GM23338 (cell line): Measurements from ENCODE around the gene CD1E. TPM values are rescaled to one million over a fixed set of nuclear protein-coding genes. Genes with fewer than 3 reads are reported as not detected.

Experiments used
- ATAC-seq: fragments of 200-7000 bp; cut with Tn5 transposase; 3 replicates; pipeline ENCODE4 v1.9.1; 2020
- DNase-seq: peaks from one replicate; pipeline ENCODE4 v3.0.0-alpha.2; 2015; ENCODE audit warnings: low spot score
- H2AFZ ChIP-seq: fragments of 200-600 bp; sonication (generic); 2 replicates; pipeline ENCODE4 v1.8.0; 2016; ENCODE audit warnings: antibody characterized with exemption, mild to moderate bottlenecking, moderate library complexity
- H3F3A ChIP-seq: fragments of 200-600 bp; sonication (generic); replicated peaks from 2 replicates; pipeline ENCODE4 v1.8.0; 2017; ENCODE audit warnings: antibody characterized with exemption, mixed run types, low read depth
- H3K27ac ChIP-seq: fragments of 200-600 bp; sonication (generic); 2 replicates; pipeline ENCODE4 v1.6.1; 2016; ENCODE audit warnings: low read depth
- H3K27me3 ChIP-seq: fragments of 200-600 bp; sonication (generic); 2 replicates; pipeline ENCODE4 v1.8.0; 2016; ENCODE audit warnings: mild to moderate bottlenecking, mixed run types, moderate library complexity; ENCODE audit not compliant: insufficient read depth
- H3K36me3 ChIP-seq: fragments of 200-600 bp; sonication (generic); 2 replicates; pipeline ENCODE4 v1.8.0; 2016; ENCODE audit warnings: mild to moderate bottlenecking; ENCODE audit not compliant: insufficient read depth
- H3K4me1 ChIP-seq: fragments of 200-600 bp; sonication (generic); 2 replicates; pipeline ENCODE4 v1.8.0; 2016; ENCODE audit warnings: mild to moderate bottlenecking, moderate library complexity; ENCODE audit not compliant: insufficient read depth
- H3K4me2 ChIP-seq: fragments of 200-600 bp; sonication (generic); 2 replicates; pipeline ENCODE4 v1.7.1; 2017; ENCODE audit warnings: mixed run types
- H3K4me3 ChIP-seq: fragments of 200-600 bp; sonication (generic); 2 replicates; pipeline ENCODE4 v1.6.1; 2016; ENCODE audit warnings: mixed run types
- H3K79me2 ChIP-seq: fragments of 200-600 bp; sonication (generic); replicated peaks from 2 replicates; pipeline ENCODE4 v1.8.0; 2017; ENCODE audit warnings: mild to moderate bottlenecking; ENCODE audit not compliant: insufficient read depth
- H3K9me2 ChIP-seq: fragments of 200-600 bp; sonication (generic); 2 replicates; pipeline ENCODE4 v1.8.0; 2017; ENCODE audit not compliant: insufficient read depth
- H4K20me1 ChIP-seq: fragments of 200-600 bp; sonication (generic); replicated peaks from 2 replicates; pipeline ENCODE4 v1.8.0; 2017; ENCODE audit warnings: mild to moderate bottlenecking; ENCODE audit not compliant: insufficient read depth
- H3K27ac Mint-ChIP-seq: 2 replicates; pipeline ENCODE4 v1.8.0; 2020; ENCODE audit warnings: inconsistent platforms, mild to moderate bottlenecking, moderate library complexity, mixed read lengths
- H3K27me3 Mint-ChIP-seq: 3 replicates; pipeline ENCODE4 v1.8.0; 2022; ENCODE audit warnings: low read depth, mild to moderate bottlenecking, moderate library complexity, mixed read lengths, inconsistent platforms; ENCODE audit not compliant: insufficient read depth, poor library complexity
- H3K36me3 Mint-ChIP-seq: 3 replicates; pipeline ENCODE4 v1.8.0; 2021; ENCODE audit warnings: low read depth, mild to moderate bottlenecking, inconsistent platforms, moderate library complexity, mixed read lengths
- H3K4me1 Mint-ChIP-seq: 3 replicates; pipeline ENCODE4 v1.8.0; 2020; ENCODE audit warnings: mild to moderate bottlenecking, inconsistent platforms, mixed read lengths
- H3K4me3 Mint-ChIP-seq: 3 replicates; pipeline ENCODE4 v1.8.0; 2021; ENCODE audit warnings: moderate library complexity, mild to moderate bottlenecking, inconsistent platforms, mixed read lengths
- H3K9me3 Mint-ChIP-seq: 3 replicates; pipeline ENCODE4 v1.8.0; 2020; ENCODE audit warnings: moderate library complexity, mild to moderate bottlenecking, inconsistent platforms, mixed read lengths
- CREB1 ChIP-seq: fragments of 250-450 bp; sonication (Bioruptor Pico); IDR thresholded peaks from 2 replicates; pipeline ENCODE4 v1.5.0; 2020; ENCODE audit warnings: low read depth, mild to moderate bottlenecking, moderate library complexity
- EZH2 ChIP-seq: fragments of 200-600 bp; sonication (generic); IDR thresholded peaks from one replicate; pipeline ENCODE4 v1.8.0; 2017; ENCODE audit warnings: antibody characterized with exemption, mild to moderate bottlenecking, low read depth; ENCODE audit not compliant: unreplicated experiment
- EZH2phosphoT487 ChIP-seq: fragments of 200-600 bp; sonication (generic); IDR thresholded peaks from one replicate; pipeline ENCODE4 v1.8.1; 2018; ENCODE audit warnings: antibody characterized with exemption; ENCODE audit not compliant: unreplicated experiment
- NANOG ChIP-seq: IDR thresholded peaks from 2 replicates; pipeline ENCODE4 v1.6.1; 2016; ENCODE audit warnings: antibody characterized with exemption, borderline replicate concordance
- POLR2AphosphoS5 ChIP-seq: IDR thresholded peaks from 2 replicates; pipeline ENCODE4 v1.6.1; 2016; ENCODE audit warnings: antibody characterized with exemption, low read depth
- ZNF331 ChIP-seq: fragments of 250-450 bp; sonication (Bioruptor Pico); IDR thresholded peaks from 2 replicates; pipeline ENCODE4 v1.5.0; 2020; ENCODE audit warnings: low read depth, mild to moderate bottlenecking, moderate library complexity
- polyA plus RNA-seq: library from polyadenylated mRNA; unstranded; fragments of >200 nt; fragmentation: Nextera tagmentation; extraction: Ambion mirVana; gene quantifications from 2 replicates; pipeline ENCODE4 v1.2.1, GENCODE V29; 2016
- total RNA-seq: library from RNA; depleted of rRNA; stranded (reverse); fragments of >200 nt; shearing (Covaris generic); gene quantifications from 2 replicates; pipeline ENCODE4 v1.2.3, GENCODE V29; 2014
- TF ChIP-seq, protein P1 (sequence below): IDR thresholded peaks from 2 replicates; pipeline ENCODE4 v1.6.1; 2016; ENCODE audit warnings: antibody characterized with exemption
- TF ChIP-seq, protein P2 (sequence below): IDR thresholded peaks from one replicate; pipeline ENCODE4 v1.6.1; 2018; ENCODE audit warnings: antibody characterized with exemption; ENCODE audit not compliant: unreplicated experiment

The CD1E gene
- total and polyA plus RNA-seq, 2 experiments from 2014 or later = not detected

GRCh38 chr1:158398818-158399514 lies 45.3 kb downstream of the CD1E start, which contains the start of gene OR10T2:
Gene OR10T2, minus strand, starts transcription at chr1:158399466. Its CDS starts 0 bp downstream, at chr1:158399466.
- Histone ChIP-seq H3K4me3 (no peak within 1 kb of the TSS), H2AFZ (no peak within 1 kb of the TSS), H3K36me3 (no peaks in the 10 kb centered on the region), H3K27ac (no peak within 1 kb of the TSS), H3F3A (no peaks in the 10 kb centered on the region), H3K4me1 (no peaks in the 10 kb centered on the region), H4K20me1 (no peaks in the 10 kb centered on the region), H3K4me2 (no peak within 1 kb of the TSS), H3K27me3 (no peaks in the 10 kb centered on the region), H3K79me2 (no peaks in the 10 kb centered on the region), H3K9me2 (no peaks in the 10 kb centered on the region; the same call in 1 of the 2 replicates)
- no peak within 1 kb of the TSS for H3K4me3 Mint-ChIP-seq
- H3K36me3 Mint-ChIP-seq = no peaks in the 10 kb centered on the region
- H3K27ac Mint-ChIP-seq = no peak within 1 kb of the TSS
- H3K4me1 Mint-ChIP-seq = peaks cover 3% of the 10 kb centered on the region; the same call in 1 of the 3 replicates
- no peak for TF ChIP-seq NANOG
- TF ChIP-seq, protein P1, sequence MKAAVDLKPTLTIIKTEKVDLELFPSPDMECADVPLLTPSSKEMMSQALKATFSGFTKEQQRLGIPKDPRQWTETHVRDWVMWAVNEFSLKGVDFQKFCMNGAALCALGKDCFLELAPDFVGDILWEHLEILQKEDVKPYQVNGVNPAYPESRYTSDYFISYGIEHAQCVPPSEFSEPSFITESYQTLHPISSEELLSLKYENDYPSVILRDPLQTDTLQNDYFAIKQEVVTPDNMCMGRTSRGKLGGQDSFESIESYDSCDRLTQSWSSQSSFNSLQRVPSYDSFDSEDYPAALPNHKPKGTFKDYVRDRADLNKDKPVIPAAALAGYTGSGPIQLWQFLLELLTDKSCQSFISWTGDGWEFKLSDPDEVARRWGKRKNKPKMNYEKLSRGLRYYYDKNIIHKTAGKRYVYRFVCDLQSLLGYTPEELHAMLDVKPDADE = no peak
- no peaks in the 10 kb centered on the region for H3K27me3 Mint-ChIP-seq
- H3K9me3 Mint-ChIP-seq = no peaks in the 10 kb centered on the region
- no peak for DNase-seq
- ATAC-seq = no peak

- Mint-ChIP-seq H3K27ac (no peak overlapping the region), H3K4me3 (no peak overlapping the region), H3K4me1 (no peaks in the 10 kb centered on the region), H3K36me3 (no peaks in the 10 kb centered on the region), H3K9me3 (no peaks in the 10 kb centered on the region), H3K27me3 (no peaks in the 10 kb centered on the region)
- Histone ChIP-seq H4K20me1 (no peaks in the 10 kb centered on the region), H3K9me2 (no peaks in the 10 kb centered on the region; the same call in 1 of the 2 replicates), H3K36me3 (no peaks in the 10 kb centered on the region), H3K4me1 (no peaks in the 10 kb centered on the region), H3F3A (no peaks in the 10 kb centered on the region), H3K4me2 (no peak overlapping the region), H3K4me3 (no peak overlapping the region), H3K79me2 (no peaks in the 10 kb centered on the region), H3K27ac (no peak overlapping the region), H3K27me3 (no peaks in the 10 kb centered on the region), H2AFZ (no peak overlapping the region)
- ATAC-seq (no peak), DNase-seq (no peak)
- no peak for TF ChIP-seq POLR2AphosphoS5
- no peak for TF ChIP-seq CREB1
- no peak for TF ChIP-seq NANOG
- TF ChIP-seq EZH2phosphoT487 = no peak
- TF ChIP-seq EZH2 = no peak
- TF ChIP-seq ZNF331 (CRISPR knock-in tag) = no peak
- TF ChIP-seq, protein P2, sequence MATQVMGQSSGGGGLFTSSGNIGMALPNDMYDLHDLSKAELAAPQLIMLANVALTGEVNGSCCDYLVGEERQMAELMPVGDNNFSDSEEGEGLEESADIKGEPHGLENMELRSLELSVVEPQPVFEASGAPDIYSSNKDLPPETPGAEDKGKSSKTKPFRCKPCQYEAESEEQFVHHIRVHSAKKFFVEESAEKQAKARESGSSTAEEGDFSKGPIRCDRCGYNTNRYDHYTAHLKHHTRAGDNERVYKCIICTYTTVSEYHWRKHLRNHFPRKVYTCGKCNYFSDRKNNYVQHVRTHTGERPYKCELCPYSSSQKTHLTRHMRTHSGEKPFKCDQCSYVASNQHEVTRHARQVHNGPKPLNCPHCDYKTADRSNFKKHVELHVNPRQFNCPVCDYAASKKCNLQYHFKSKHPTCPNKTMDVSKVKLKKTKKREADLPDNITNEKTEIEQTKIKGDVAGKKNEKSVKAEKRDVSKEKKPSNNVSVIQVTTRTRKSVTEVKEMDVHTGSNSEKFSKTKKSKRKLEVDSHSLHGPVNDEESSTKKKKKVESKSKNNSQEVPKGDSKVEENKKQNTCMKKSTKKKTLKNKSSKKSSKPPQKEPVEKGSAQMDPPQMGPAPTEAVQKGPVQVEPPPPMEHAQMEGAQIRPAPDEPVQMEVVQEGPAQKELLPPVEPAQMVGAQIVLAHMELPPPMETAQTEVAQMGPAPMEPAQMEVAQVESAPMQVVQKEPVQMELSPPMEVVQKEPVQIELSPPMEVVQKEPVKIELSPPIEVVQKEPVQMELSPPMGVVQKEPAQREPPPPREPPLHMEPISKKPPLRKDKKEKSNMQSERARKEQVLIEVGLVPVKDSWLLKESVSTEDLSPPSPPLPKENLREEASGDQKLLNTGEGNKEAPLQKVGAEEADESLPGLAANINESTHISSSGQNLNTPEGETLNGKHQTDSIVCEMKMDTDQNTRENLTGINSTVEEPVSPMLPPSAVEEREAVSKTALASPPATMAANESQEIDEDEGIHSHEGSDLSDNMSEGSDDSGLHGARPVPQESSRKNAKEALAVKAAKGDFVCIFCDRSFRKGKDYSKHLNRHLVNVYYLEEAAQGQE = no peak
Measured at GRCh38 chr1:158400871-158401270, 47.2 kb downstream of the CD1E start.
